ENCODE results near the gene NXN. TPM values are rescaled to one million over a fixed set of nuclear protein-coding genes. Genes with fewer than 3 reads are reported as not detected.

The NXN gene
- total RNA-seq, 4 donors from 2014 or later = 6.8 to 16.6 (median 11.1) TPM

- ATAC-seq (ENCODE audit: low FRiP score) (peak; percentile 13), DNase-seq (ENCODE audit: low spot score) (no peak)
- TF ChIP-seq CTCF (IDR thresholded peaks at IDR 0.05) = no peak
These were observed 9.7 kb downstream of the NXN start for GRCh38 chr17:969811-970355.

- ATAC-seq (ENCODE audit: low FRiP score) = peak; percentile 78
- TF ChIP-seq CTCF (IDR thresholded peaks at IDR 0.05) = no peak
- DNase-seq (ENCODE audit: low spot score) = no peak
These were observed 10.5 kb downstream of the NXN start for GRCh38 chr17:968812-969730.

- ATAC-seq (ENCODE audit: low FRiP score) = no peak
- TF ChIP-seq CTCF (IDR thresholded peaks at IDR 0.05) = no peak
- DNase-seq (ENCODE audit: low spot score) = no peak
These were observed 12.5 kb downstream of the NXN start for GRCh38 chr17:967122-967521.

GRCh38 chr17:965311-965989, 14.1 kb downstream of the NXN start:
- TF ChIP-seq CTCF (IDR thresholded peaks at IDR 0.05) = no peak
- ATAC-seq (ENCODE audit: low FRiP score) (no peak), DNase-seq (ENCODE audit: low spot score) (no peak)

- no peak for ATAC-seq (ENCODE audit: low FRiP score)
- TF ChIP-seq CTCF (IDR thresholded peaks at IDR 0.05) = no peak
These were observed 14.7 kb downstream of the NXN start for GRCh38 chr17:964876-965275.

GRCh38 chr17:962670-963069, 16.9 kb downstream of the NXN start:
- no peak for DNase-seq (ENCODE audit: low spot score)
- no peak for TF ChIP-seq CTCF (IDR thresholded peaks at IDR 0.05)
- ATAC-seq (ENCODE audit: low FRiP score) = no peak

More at GRCh38 chr17:964876-965275, 14.7 kb downstream of the NXN start:
- DNase-seq (ENCODE audit: low spot score) = no peak

Measured in omental fat pad (tissue), 4 donors.